NCI-H1436 treated with DMSO at 0.1 percent for 48 hours (cell line): Measurements from ENCODE around the gene NRAP.

Experiments
- DNase-seq: peaks from one replicate; lab custom pipeline; 2025; lab: John Stamatoyannopoulos, UW

The NRAP gene

DNA sequence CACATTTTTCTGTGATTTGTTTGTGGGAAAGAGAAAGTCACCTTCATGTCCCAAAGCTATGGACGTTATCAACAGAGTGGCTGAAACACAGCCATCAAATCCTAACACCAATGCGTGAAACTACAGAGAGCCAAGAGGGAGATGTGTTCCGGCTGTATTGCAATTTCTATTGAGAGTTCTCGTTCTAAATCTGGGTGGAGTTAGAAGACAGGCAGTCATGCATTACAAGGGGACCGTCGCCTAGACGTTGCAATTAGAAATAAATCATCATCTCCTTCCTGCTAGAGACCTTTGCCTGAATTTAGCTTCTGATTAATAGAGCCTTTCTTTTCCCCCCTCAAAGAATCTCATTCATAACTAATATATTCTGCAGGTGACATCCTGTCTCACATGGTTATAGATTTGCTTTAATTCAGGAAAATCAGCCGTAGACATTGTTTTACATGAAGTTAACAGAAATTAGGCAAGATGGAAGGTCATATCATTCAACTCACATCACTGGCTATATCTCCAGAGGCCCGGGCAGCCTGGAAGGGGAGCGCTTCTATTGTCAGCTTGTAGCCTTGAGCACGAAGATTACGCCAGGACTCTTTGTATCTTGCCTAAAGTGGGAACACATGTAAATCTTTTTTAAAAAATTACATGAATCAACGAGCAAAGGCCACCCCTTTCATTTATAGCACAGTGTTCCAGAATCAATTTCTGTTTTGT lies 58.4 kb downstream of the NRAP start:
- DNase-seq, result no peak

DNA sequence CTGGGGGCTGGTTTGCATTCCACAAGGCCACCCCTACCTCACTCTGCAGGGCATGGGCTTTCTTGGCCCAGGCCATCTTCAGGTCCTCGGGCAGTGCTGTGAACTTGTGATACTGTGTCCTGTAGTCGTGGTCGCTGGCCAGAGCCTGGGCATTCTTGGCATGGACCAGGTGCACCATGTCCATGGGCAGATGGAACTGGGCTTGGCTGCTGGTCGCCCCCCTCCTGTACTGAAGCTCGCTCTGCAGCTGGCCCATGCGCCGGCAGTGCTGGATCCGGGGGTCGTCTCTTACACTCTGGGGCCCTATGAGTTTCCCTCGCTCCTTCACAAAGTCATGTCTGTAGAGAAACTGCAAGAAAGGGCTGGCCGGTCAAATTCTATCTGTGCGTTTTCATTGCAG lies 59.3 kb downstream of the NRAP start:
- no peak for DNase-seq

DNA sequence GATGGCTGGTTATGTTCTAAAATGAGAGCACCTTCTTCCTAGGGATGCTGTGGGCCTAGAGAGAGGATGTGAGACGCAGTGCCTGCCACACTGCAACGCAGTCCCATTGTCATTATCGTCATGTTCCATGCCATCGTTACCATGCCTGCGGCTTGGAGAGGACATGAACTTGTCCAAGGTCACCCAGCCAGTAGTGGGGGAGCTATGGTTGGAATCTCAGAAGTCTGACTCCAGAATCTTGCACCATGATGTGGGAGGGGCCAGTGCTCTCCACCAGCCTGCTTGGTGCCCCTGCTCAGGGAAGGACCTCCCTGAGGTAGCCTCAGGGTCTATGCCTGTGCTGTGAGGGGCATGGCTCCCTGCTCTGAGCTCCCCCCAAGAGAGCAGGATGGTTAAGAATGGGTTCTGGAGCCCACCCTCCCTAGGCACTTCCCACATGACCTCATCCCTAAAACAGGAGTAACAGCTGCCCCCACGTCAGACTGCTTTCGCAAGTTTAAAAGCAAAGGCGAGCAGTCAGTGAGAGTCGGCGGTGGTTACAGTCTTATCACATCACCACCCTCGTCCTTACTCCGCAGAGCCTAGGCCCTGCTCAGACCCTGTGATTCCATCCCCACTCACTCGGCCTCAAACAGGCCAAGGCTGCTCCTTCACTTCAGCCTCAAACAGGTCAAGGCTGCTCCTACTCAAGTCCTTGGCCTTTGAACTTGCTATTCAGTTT lies 60.6 kb downstream of the NRAP start:
- no peak for DNase-seq

DNA sequence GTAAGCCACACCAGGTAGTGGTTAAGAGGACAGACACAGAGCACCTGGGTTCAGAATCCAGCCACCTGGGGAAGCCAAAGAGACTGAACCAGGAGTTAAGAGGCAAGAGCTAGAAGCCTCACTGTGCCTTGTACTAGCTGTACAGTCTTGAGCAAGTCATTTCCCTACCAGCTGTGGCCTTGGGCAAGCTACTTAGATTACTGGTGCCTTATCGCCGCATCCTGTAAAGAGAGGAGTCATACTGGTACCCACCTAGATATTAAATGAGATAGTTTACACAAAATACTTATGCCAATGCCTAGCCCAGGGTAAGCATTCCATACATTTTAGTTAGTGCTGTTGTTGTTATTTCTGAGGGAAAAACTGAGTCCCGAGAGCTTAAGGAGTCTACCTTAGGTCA lies 63.3 kb downstream of the NRAP start:
- no peak for DNase-seq

DNA sequence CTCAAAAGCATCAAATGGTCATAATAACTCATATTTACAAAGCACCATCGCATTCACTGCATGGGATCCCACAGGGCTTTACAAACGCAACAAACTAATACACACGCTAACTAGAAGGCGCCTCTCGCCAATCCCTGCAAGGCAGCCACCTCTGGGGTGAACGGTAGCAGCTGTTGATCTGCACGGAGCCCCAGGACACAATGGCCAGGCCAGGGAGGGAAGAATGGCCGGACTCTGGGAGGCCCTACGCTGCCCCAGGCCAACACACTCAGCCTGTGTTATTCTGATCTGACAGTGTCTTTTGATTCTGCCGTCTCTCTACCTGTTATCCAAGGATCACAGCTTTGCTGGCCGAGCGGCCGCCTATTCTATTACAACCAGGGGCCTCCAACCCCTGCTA lies 69.2 kb downstream of the NRAP start:
- no peak for DNase-seq

DNA sequence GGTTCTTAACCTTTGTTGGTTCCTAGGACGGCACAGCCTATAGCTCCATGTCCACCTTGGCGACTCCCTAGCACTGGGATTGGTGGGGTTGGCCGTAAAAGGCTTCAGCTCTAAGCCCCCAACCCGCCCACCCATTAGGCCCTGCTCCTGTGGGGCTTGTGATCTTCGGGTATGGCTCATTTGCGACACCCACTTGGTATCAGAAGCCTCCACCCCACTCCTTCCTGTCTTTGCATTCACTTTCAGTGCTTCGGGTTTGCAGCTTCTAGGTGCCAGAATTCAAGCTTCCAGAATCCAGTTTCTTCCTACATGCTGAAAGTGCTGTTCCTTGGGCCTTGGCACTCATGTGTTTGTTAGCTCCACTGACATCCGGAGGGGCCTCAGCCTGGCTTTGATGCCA lies 71.5 kb downstream of the NRAP start:
- DNase-seq, result no peak

DNA sequence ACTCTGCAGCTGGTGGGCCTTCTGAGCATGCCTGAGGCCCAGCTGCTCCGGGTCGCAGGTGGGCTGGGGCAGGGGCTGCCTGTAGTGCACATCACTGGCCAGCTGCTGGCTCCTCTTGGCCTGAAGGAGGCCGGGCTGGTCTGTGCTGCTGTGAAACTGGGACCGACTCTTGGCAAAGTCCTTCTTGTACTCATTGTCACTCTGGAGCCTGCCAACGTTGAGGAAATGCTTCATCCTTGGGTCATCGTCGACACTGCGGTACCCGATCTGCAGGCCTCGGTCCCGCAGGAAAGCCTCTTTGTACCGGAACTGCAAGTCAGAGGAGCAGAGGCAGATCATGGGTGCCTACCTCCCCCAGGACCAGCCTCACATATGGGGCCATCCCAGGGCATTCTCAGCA lies 73.3 kb downstream of the NRAP start:
- no peak for DNase-seq

DNA sequence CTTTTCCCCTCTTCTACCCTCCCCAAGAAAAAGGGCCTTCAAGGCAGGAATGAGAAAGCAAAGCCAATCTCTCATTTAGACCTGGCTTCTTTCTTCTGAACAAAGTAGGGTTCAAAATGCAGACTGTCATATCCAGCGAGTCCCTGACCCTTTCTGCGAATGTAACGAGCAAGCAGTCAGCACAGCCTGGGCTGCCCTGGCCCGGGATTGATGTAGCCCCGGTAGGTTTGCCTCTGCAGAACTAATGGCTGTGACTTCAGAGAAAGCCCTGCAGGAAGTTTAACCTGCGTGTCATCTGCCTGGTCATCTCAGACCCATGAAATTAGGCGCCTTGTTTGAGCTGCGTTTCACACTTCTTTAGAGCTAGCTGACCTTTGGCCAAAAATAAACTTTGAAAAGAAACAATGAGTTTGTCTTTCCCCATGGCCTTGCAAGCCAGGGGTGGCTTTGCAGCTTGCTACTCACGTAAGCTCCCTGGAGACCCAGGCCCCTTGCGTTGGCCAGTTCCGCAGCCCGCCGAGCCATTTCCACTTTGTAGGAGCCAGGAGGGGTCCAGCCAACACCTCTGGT lies 74.6 kb downstream of the NRAP start:
- no peak for DNase-seq

DNA sequence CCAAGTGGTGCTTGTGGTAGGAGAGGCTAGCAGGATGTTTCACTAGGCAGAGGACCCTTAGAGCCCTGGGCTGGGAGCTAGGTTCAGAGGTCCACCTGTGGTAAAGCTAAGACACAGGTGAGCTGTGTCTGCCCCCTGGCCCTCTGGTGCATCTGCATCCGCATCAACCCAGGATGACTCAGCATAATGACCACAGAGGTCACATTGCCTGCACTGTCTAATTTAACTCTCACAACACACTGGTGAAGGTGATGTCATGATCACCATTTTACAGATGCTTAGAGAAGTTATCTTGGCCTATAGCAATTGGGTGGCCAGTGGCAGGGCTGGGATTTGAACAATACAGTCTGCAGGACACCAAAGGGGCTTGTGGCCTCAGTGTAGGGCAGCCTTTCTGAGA lies 77.9 kb downstream of the NRAP start:
- DNase-seq, result no peak

DNA sequence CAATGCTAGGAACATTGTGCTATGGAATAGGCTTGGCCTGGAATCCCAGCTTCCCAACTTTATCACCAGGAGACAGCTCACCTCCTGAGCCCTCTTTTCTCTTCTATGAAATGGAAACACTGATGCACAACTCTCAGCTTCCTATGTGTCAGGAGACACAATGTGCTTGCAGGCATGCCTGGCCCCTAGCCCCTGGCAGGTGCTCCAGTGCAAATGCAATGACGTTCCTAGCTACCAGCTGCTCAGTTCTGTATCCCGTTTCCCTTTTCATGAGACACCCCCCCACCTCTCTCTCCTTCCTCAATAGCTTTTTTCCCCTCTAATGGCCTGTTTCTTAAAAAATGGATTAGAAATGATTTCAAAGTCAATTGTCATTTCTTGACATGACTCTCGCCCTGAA lies 80.3 kb downstream of the NRAP start:
- no peak for DNase-seq

DNA sequence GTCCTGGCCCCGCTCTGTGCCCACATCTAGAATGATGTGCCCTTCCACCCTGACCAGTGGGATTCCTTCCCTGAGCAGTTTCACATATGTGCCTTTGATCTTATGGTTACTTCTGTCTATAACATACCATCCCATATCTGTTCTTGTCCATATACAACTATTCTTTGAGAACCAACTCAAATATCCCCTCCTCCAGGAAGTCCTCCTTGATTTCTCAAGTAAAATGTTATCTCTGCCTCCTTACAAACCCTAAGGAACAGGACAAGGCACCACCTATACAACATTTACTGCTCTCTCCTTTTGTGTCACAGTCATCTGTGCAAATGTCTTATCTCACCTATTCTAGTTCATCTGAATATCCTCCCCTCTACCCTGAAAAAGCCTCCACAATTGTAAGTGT lies 82.7 kb downstream of the NRAP start:
- no peak for DNase-seq

DNA sequence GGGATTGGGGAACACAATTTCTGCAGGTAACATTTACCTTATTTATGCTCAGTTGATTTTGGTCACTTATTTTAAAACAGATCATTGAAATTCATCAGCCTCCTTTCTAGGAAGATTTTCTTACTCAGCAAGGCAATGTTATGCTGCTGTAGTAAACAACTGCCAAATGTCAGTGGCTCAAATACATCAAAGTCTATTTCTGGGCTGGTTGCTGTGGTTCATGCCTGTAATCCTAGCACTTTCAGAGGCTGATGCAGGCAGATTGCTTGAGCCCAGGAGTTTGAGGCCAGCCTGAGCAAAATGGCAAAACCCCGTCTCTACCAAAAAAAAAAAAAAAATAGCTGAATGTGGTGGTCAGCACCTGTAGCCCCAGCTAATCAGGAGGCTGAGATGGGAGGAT lies 85.1 kb downstream of the NRAP start:
- DNase-seq, result no peak

DNA sequence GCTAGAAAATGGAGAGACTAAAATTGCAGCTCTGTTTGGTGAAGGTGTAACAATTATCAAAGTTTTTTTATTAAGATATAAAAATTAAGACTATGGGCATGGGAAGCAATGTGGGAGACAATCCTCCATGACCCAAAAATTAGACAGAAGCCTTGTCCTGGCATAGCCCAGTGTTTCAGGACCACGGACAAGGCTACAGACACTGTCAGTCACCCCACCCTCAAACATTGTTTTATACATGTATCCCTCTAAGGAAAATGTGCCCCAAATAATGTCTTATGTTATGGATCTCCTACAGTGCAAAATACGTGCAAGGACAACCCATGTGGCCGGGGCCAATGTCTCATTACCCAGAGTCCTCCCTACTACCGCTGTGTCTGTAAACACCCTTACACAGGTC lies 87.0 kb downstream of the NRAP start:
- no peak for DNase-seq

DNA sequence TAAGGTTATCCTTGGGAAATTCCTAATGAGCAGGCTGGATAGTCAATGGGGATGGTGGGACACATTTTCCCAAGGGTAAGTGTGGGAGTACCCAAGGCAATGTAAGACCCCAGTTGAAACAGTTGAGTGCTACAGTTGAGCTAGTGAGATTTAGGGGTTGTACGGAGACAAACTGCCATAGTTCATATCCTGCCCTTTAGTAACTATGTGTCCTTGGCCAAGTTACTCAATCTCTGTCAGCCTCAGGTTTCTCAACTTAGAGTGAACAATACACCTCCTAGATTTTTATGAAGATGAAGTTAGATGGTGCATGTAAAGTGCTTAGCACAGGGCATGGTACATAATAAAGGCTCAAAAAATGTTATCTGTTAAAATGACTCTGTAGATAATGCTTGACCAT lies 90.5 kb downstream of the NRAP start:
- no peak for DNase-seq

DNA sequence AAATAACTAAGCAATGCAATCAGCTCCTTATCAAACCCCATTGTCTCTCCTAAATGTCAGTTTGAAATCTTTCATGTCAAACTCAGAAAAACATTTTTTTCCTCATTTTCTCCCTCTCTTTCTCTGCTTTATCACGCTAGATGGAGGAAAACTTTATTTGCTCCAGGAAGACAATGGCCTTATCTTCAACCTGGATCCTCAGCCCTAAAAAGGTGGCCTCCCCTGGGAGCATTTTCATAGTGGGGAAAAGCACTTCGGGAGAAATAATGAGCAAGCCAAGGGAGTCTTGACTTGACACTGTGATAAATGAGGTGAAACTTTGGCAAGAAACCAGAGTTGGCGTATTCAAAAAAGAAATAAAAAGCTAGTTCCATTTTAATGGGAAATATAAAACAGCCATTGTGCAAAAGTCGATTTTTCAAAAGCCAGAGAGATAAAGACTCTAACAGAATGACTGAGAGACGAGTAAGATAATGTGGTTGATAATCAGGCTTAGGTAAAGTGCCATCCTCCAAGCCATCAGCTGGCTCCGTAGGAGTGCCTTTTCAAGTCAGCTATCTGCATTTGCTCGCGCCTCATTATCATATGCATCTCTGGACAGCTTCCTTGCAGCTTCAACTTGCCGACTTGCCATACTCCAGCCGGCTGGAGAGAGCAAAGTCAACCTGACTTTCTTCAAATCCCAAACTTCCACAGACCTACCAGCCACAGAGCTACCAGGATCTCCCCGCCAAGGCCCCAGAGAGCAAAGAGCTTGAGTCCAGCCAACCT lies 91.1 kb downstream of the NRAP start:
- DNase-seq, result no peak

DNA sequence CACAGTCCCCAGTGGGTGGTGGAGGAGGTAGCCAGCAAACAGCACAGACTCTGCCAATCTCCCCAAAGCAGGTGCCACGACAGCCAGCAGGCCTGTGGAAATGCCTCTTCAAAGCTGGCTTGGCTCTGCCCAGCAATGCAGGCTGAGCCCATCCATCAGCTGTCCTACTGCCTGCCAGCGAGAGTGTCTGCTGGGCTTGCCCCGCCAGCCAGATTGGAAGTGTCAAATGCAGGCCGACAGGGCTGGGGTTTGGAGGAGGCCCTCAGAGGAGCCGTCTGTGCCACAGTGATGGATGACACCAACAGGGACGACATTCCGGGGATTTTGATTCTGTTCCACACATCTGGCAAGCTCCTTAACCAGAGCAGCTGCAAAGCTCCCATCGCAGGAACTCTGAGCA lies 94.3 kb downstream of the NRAP start:
- DNase-seq, result no peak

DNA sequence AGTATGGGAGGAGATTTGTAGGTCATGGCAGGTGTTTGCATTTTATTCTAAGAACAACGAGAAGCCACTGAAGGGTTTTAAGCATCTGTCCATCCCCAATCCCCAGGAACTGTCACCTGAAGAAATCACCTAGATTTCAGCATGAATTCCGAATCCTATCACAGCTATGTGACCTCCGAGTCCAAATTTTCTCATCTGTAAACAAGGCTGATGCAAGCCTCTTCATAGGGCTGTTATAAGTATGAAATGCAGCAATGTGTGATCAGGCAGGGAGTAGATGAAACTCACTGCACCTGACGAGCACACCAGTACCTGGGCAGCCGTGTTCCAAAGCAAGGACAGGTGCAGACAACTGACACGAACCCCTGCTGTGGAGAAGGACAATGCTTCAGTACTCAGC lies 97.0 kb downstream of the NRAP start:
- no peak for DNase-seq

DNA sequence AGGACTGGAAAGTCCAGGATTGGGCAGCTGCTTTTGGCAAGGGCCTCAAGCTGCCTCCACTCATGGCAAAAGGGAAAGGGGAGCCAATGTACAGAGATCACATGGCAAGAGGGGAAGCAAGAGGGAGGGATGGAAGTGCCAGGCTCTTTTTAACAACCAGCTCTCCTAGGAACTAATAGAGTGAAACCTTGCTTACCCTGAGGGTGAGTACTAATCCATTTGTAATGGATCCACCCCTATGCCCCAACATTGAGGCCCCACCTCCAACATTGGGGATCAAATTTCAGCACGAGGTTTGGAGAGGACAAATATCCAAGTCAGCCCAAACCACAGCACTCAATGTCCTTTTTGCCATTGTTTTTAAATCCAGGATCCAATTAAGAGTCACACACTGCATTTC lies 98.5 kb downstream of the NRAP start:
- DNase-seq, result no peak

DNA sequence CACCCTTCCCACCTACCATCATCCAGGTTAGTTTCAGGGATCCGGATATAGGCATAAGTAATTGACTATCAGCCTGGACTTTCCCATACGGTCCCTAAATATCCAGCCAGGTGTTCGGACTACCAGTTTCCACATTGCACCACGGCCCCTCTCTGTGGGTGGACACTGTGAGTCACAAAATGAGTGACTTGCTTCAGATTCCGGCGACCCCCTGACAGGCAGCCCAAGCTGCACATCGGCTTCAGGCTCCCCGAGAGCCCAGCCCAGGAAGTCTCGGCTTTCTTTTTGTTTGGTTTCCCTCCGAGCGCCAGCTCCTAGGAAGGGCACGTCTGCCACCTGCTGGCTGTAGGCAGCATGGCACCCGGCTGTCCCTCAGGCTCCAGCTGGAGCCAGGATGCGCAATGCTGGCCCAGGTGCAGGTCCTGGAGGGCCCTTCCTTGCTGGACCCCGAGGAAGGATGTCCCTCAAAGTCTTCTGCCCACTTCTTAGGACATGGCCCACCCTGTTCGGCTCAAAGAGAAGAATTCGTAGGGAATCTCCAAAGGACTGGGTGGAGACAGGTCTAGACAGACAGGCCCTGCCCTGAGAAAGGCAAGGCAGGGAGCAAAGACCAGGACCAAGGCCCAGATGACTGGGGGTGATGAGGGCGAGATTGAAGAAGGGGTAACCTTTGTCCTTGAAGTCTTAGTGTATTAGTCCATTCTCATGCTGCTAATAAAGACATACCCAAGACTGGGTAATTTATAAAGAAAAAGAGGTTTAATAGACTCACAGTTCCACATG lies 100.3 kb downstream of the NRAP start:
- no peak for DNase-seq

DNA sequence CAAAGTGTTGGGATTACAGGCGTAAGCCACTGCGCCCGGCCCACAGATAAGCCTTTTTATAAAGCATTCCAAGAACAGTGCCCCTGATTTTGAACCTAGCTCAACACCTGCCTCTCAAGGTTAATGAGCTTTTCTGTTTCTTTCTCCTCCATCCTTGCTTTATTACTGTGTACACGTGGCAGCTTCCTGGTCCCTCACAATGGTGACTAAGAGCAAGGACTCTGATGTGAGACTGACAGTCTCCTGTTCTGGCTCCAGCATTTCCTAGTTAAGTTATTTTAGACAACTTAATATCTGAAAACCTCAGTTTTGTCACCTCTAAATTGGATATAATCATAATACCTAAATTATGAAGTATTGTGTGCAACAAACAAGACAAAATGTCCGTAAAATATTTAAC lies 101.1 kb downstream of the NRAP start:
- no peak for DNase-seq

DNA sequence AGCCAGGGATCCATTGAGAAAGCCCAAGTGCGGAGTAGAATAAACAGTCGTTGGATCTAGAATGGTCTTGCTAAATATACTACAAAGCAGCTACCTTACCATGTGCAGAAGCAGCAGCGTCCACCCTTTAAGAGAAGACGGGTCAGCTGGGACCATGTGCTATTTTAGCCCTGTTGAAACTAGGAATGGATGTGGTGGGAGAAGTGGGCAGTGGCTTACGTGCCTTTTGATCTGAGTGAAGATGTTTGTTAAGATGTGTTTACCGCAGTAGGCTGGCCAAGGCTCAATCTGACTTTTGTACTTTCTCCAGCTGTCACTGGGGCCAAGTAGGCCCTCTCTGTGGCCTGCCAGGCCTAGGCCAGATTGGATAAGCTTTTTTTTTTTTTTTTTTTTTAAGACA lies 101.8 kb downstream of the NRAP start:
- no peak for DNase-seq

DNA sequence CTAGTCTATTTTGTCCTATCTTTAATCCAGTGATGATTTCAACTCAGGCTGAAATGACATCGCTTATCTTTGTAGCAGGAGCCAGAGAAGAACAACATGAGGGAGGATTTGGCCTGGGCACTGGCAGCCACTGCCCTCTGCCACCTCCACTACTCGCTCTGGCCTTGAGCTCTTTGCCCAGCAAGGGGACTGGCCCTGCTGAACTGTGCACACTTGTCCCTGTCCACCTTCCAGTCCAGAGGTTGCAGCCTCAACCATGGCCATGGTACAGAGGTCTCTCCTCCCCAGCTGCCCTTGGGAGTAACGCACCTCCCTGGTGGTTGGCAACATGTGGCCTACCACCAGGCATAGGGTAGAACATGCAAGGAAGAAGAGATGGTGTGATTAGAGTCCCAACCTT lies 102.6 kb downstream of the NRAP start:
- no peak for DNase-seq
